AG09309 (cell line): ENCODE measurements around the gene UBB.
"Not testable (repeated sequence)": the region's sequence is repeated elsewhere in the genome, so short reads cannot be mapped to it uniquely, and the experiment has no call there.

Experiments
- DNase-seq: peaks from one replicate; pipeline ENCODE4 v3.0.0-alpha.2; 2010; ENCODE audit warnings: low read depth
- H3K4me3 ChIP-seq: 2 replicates; pipeline ENCODE4 v1.5.1; 2011; ENCODE audit warnings: mild to moderate bottlenecking, low read depth, low read length, moderate library complexity; ENCODE audit not compliant: control insufficient read depth
- CTCF ChIP-seq: IDR thresholded peaks from 2 replicates; pipeline ENCODE4 v1.5.1; 2011; ENCODE audit warnings: mild to moderate bottlenecking, low read depth, low read length, inconsistent platforms; ENCODE audit not compliant: insufficient read depth, control insufficient read depth; ENCODE audit errors: missing control alignments

The UBB gene

GRCh38 chr17:16381496-16381820, 567 bp downstream of the UBB start:
- no peak for DNase-seq
- peak overlapping the region; percentile 63 for H3K4me3 ChIP-seq
- TF ChIP-seq CTCF: no peak

- DNase-seq: no peak
- no peak for TF ChIP-seq CTCF
- H3K4me3 ChIP-seq: no peak overlapping the region
Measured at GRCh38 chr17:16383216-16383615, 2.3 kb downstream of the UBB start.

GRCh38 chr17:16383772-16384287, 2.9 kb downstream of the UBB start:
- DNase-seq: no peak
- H3K4me3 ChIP-seq: no peak overlapping the region
- TF ChIP-seq CTCF: no peak

GRCh38 chr17:16384557-16384956, 3.7 kb downstream of the UBB start:
- DNase-seq: no peak
- TF ChIP-seq CTCF: no peak
- H3K4me3 ChIP-seq: no peak overlapping the region

- DNase-seq, H3K4me3 ChIP-seq: not testable (repeated sequence)
Measured at GRCh38 chr17:16386126-16386507, 5.2 kb downstream of the UBB start.

- no peak for DNase-seq
- H3K4me3 ChIP-seq: no peak overlapping the region
- no peak for TF ChIP-seq CTCF
Measured at GRCh38 chr17:16391451-16391850, 10.6 kb downstream of the UBB start.

- DNase-seq, H3K4me3 ChIP-seq: not testable (repeated sequence)
Measured at GRCh38 chr17:16392491-16392890, 11.6 kb downstream of the UBB start.

- not testable (repeated sequence) for H3K4me3 ChIP-seq, DNase-seq
Measured at GRCh38 chr17:16395887-16396286, 15.0 kb downstream of the UBB start.

- H3K4me3 ChIP-seq, DNase-seq: not testable (repeated sequence)
Measured at GRCh38 chr17:16396693-16397092, 15.8 kb downstream of the UBB start.
